ENCODE measurements around the gene P3H1.
"Not testable (repeated sequence)": the region's sequence is repeated elsewhere in the genome, so short reads cannot be mapped to it uniquely, and the experiment has no call there.

Gene P3H1, protein sequence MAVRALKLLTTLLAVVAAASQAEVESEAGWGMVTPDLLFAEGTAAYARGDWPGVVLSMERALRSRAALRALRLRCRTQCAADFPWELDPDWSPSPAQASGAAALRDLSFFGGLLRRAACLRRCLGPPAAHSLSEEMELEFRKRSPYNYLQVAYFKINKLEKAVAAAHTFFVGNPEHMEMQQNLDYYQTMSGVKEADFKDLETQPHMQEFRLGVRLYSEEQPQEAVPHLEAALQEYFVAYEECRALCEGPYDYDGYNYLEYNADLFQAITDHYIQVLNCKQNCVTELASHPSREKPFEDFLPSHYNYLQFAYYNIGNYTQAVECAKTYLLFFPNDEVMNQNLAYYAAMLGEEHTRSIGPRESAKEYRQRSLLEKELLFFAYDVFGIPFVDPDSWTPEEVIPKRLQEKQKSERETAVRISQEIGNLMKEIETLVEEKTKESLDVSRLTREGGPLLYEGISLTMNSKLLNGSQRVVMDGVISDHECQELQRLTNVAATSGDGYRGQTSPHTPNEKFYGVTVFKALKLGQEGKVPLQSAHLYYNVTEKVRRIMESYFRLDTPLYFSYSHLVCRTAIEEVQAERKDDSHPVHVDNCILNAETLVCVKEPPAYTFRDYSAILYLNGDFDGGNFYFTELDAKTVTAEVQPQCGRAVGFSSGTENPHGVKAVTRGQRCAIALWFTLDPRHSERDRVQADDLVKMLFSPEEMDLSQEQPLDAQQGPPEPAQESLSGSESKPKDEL

DNA sequence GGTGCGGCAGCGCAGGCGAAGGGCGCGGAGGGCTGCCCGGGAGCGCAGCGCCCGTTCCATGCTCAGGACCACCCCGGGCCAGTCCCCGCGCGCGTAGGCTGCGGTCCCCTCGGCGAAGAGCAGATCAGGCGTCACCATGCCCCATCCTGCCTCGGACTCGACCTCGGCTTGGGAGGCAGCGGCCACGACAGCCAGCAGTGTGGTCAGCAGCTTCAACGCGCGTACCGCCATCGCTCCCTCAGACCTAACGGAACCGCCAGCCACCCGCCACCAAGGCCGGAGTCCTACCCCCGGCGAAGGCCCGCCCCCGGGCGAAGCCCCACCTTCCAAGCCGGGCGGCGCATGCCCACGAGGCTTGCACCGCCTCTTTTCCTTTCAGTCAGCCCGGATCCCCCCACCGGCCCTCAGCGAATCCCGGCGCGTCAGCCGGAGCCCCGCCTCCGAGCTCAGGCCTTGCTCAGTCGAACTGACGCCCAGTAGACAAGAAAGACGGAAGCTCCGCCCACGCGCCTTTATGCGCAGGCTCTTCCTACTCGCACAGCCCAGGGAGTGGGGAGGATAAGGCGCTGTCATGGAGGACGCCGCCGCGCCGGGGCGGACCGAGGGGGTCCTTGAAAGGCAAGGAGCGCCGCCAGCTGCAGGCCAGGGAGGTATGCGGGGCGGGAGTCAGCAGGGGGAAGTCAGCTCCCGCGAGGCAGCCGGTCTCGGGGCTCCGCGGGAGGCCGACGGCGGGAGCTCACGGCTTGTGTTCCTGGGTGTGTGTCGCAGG is at the start of gene P3H1, which contains the start of gene C1orf50:
Gene P3H1 (minus strand): TSS at position 288 of the 769 bp plus-strand sequence. CDS start 57 bp downstream, at position 231.
Gene C1orf50 (plus strand): TSS at position 509 of the 769 bp plus-strand sequence. CDS start 63 bp downstream, at position 572.
- H3K27ac Mint-ChIP-seq, result peak within 1 kb of the TSS; percentile 91
- H3K27me3 Mint-ChIP-seq, result no peaks in the 10 kb centered on the region
- peaks cover 34% of the 10 kb centered on the region for H3K4me1 Mint-ChIP-seq
- H3K4me3 Mint-ChIP-seq, result peak within 1 kb of the TSS; percentile 97
- H3K9me3 Mint-ChIP-seq, result no peaks in the 10 kb centered on the region
- H3K36me3 Mint-ChIP-seq, result peaks cover 8% of the 10 kb centered on the region

DNA sequence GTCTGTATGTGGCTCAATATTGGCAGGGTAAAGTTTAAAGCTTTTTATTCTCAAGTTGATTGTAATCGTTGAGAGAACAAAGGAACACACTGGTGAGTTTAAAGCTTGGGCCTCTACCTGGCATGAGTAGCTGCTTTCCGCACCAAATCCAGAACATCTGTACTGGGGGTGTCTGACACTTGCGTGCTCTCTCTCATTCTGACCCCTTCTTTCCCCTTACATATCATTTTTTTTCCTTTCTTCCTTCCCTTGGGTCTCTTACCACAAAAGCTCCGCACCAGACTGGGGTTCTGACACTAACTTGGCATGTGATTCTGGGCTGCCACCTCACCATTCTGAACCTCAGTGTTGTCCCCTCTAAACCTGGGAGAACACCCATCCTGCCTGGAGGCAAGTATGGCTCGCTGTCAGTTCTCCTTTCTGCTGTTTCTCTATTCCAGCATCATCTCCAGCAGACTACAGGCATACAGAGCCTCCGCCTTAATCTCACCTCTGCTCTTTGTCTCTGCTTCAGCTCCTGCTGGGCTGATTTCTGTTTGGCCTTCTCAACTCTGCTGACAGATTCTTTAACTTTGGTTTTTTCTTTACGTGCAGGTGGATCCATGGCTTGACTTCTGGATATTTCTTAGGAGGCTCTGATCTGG is 49.2 kb upstream of the P3H1 start:
- H3K9me3 Mint-ChIP-seq, result no peaks in the 10 kb centered on the region
- peak overlapping the region; percentile 82 for H3K4me3 Mint-ChIP-seq
- H3K27ac Mint-ChIP-seq, result peak overlapping the region; percentile 79
- peaks cover 3% of the 10 kb centered on the region for H3K36me3 Mint-ChIP-seq
- H3K27me3 Mint-ChIP-seq, result no peaks in the 10 kb centered on the region
- H3K4me1 Mint-ChIP-seq, result peaks cover 25% of the 10 kb centered on the region

GRCh38 chr1:42814815-42815214 is 48.0 kb upstream of the P3H1 start:
- H3K9me3 Mint-ChIP-seq, H3K36me3 Mint-ChIP-seq, H3K27me3 Mint-ChIP-seq, H3K4me3 Mint-ChIP-seq: not testable (repeated sequence)
- Mint-ChIP-seq H3K4me1 (peaks cover 25% of the 10 kb centered on the region), H3K27ac (peak overlapping the region; percentile 70)

DNA sequence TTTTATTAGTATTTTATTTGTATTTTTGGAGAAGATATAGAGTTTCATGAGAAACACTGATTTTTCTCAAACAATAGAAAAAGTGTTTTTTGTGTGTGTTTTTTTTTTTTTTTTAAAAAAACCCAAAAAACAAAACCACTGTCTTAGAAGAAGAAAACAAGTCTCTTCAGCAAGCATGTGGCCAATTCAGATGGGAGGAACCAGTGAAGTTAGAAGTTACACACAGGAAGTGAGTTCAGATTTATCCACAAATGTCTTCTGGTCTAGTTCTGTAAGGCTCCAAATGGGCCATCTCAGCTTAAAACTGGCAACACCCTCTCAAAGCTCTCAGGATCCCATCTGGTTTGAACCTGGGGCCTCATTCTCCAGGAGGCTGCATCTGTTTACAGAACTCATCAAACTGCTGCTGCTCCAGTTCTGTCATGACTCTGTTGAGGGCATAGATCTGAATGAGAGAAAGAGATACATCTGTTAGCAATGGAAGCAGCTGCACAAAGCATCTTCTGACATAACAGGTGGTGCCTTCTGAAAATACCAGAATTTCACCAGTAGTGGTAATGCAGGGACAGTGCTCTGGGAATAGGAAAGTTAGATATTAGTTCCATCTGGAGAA is 40.3 kb upstream of the P3H1 start:
- H3K4me1 Mint-ChIP-seq, result peaks cover 8% of the 10 kb centered on the region
- no peaks in the 10 kb centered on the region for H3K9me3 Mint-ChIP-seq
- peaks cover 9% of the 10 kb centered on the region for H3K36me3 Mint-ChIP-seq
- H3K27me3 Mint-ChIP-seq, result no peaks in the 10 kb centered on the region
- no peak overlapping the region for H3K27ac Mint-ChIP-seq
- H3K4me3 Mint-ChIP-seq, result no peak overlapping the region

- no peaks in the 10 kb centered on the region for H3K9me3 Mint-ChIP-seq
- H3K36me3 Mint-ChIP-seq, result peaks cover 9% of the 10 kb centered on the region
- no peaks in the 10 kb centered on the region for H3K27me3 Mint-ChIP-seq
- H3K27ac Mint-ChIP-seq, result no peak overlapping the region
- no peak overlapping the region for H3K4me3 Mint-ChIP-seq
- H3K4me1 Mint-ChIP-seq, result peaks cover 8% of the 10 kb centered on the region
Observed at GRCh38 chr1:42806593-42806992, 39.8 kb upstream of the P3H1 start.

DNA sequence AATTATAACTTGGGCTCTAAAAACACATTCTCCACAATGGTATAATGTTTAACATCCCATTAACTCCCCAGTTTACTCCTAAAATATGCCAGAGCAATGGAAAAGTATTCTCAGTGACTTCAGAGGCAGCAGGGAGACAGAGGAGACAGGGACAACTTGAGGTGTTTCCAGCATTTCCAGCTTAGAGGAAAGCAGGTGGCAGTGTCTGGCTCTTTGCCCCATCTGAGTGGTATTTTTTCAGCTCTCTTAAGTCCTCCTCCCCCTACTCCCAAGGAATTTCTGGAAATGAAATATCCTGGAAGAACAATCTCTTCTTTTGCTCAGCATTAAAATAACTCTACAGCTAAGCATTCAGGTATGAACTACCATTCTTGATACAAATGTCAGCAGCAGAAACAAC is 39.3 kb upstream of the P3H1 start:
- H3K27me3 Mint-ChIP-seq, result no peaks in the 10 kb centered on the region
- no peak overlapping the region for H3K27ac Mint-ChIP-seq
- peaks cover 7% of the 10 kb centered on the region for H3K36me3 Mint-ChIP-seq
- no peaks in the 10 kb centered on the region for H3K9me3 Mint-ChIP-seq
- no peak overlapping the region for H3K4me3 Mint-ChIP-seq
- peaks cover 8% of the 10 kb centered on the region for H3K4me1 Mint-ChIP-seq

DNA sequence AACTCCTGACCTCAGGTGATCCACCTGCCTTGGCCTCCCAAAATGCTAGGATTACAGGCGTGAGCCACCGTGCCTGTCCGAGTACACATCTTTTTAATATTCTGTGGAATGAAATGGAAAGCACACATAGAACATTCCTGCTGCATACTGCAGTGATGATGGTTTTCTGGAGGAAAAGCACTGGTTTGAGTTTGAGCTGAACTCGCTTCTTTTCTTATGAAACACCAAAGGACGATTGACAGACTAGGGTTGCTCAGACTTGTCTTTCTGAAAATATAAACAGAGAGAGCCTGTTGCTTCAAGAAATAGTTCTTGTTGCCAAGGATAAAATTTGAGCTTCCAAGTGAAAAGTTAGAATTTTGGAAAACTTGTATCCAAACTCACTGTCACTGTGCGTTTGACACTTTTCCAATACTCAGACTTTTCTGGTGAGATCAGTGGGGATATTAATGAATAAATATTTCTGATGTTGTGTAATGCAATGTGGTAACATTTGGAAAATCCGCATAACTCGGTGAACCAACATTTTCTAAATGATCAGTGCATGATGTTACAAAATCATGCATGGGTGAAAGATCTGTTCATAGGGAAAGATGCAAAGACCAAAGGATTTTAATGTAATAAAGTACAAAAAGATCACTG is 35.1 kb upstream of the P3H1 start:
- Mint-ChIP-seq H3K9me3 (no peaks in the 10 kb centered on the region), H3K4me1 (no peaks in the 10 kb centered on the region), H3K4me3 (no peak overlapping the region), H3K36me3 (peaks cover 7% of the 10 kb centered on the region), H3K27me3 (no peaks in the 10 kb centered on the region), H3K27ac (no peak overlapping the region)

- Mint-ChIP-seq H3K4me3 (no peak overlapping the region), H3K4me1 (no peaks in the 10 kb centered on the region), H3K9me3 (no peaks in the 10 kb centered on the region), H3K27ac (no peak overlapping the region), H3K27me3 (no peaks in the 10 kb centered on the region), H3K36me3 (no peaks in the 10 kb centered on the region)
Observed at GRCh38 chr1:42797979-42798378, 31.2 kb upstream of the P3H1 start.

GRCh38 chr1:42797414-42797813 is 30.6 kb upstream of the P3H1 start:
- Mint-ChIP-seq H3K27ac (no peak overlapping the region), H3K9me3 (no peaks in the 10 kb centered on the region), H3K4me1 (no peaks in the 10 kb centered on the region), H3K36me3 (no peaks in the 10 kb centered on the region), H3K27me3 (no peaks in the 10 kb centered on the region), H3K4me3 (no peak overlapping the region)

DNA sequence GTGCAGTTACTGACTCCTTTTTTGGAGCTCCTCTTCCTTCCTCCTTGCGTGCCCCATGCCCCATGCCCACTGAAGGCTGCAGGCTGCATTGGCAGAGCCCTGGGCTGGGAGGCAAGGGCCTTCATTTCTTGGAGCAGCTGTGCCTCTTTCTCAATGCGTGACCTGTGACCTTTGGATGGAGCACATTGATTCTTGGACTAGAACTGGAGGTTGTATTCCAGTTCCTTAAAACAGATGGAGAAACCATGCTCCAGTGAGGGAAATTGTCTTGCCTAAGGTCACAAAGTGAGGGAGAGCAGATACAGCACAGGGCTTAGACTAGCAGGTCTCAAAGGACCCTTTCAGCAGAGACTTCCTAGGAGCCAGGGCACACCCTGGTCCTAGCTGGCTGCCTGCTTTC is 27.0 kb upstream of the P3H1 start:
- H3K27me3 Mint-ChIP-seq, result no peaks in the 10 kb centered on the region
- H3K36me3 Mint-ChIP-seq, result no peaks in the 10 kb centered on the region
- H3K4me3 Mint-ChIP-seq, result no peak overlapping the region
- H3K27ac Mint-ChIP-seq, result no peak overlapping the region
- H3K9me3 Mint-ChIP-seq, result no peaks in the 10 kb centered on the region
- H3K4me1 Mint-ChIP-seq, result no peaks in the 10 kb centered on the region

GRCh38 chr1:42788021-42788420 is 21.2 kb upstream of the P3H1 start:
- peaks cover 15% of the 10 kb centered on the region for H3K4me1 Mint-ChIP-seq
- H3K9me3 Mint-ChIP-seq, result no peaks in the 10 kb centered on the region
- H3K27ac Mint-ChIP-seq, result no peak overlapping the region
- H3K4me3 Mint-ChIP-seq, result no peak overlapping the region
- no peaks in the 10 kb centered on the region for H3K27me3 Mint-ChIP-seq
- H3K36me3 Mint-ChIP-seq, result no peaks in the 10 kb centered on the region

DNA sequence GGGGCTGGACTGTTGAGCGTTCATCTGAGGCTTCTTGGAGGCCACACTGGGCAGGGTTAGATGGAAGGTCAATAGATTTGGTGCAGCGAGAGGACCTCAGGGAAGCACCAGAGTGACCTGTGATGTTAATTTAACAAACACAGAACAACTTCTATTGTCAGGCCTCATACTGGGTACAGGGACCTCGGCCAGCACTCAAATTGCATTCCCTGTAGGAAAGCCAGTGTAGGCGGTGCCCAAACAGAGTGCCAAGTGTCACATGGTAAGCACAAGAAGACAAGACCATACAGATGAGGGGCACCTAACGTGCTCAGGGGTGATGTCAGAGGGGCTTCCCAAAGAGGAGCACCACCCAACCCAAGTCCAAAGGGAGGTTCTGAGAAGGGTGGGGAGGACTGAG is 19.3 kb upstream of the P3H1 start:
- H3K4me3 Mint-ChIP-seq, result peak overlapping the region; percentile 78
- peaks cover 3% of the 10 kb centered on the region for H3K36me3 Mint-ChIP-seq
- peaks cover 15% of the 10 kb centered on the region for H3K4me1 Mint-ChIP-seq
- H3K9me3 Mint-ChIP-seq, result no peaks in the 10 kb centered on the region
- H3K27me3 Mint-ChIP-seq, result no peaks in the 10 kb centered on the region
- H3K27ac Mint-ChIP-seq, result no peak overlapping the region

GRCh38 chr1:42784946-42785693 is 18.3 kb upstream of the P3H1 start, which contains the start of gene TMEM269:
Gene TMEM269, plus strand, starts transcription at chr1:42784991. Its CDS starts 4,903 bp downstream, at chr1:42789894.
- Mint-ChIP-seq H3K4me3 (peak within 1 kb of the TSS; percentile 78), H3K9me3 (no peaks in the 10 kb centered on the region), H3K36me3 (peaks cover 8% of the 10 kb centered on the region), H3K27me3 (no peaks in the 10 kb centered on the region), H3K27ac (no peak within 1 kb of the TSS), H3K4me1 (peaks cover 15% of the 10 kb centered on the region)

GRCh38 chr1:42784547-42784945 is 17.7 kb upstream of the P3H1 start:
- Mint-ChIP-seq H3K27ac (no peak overlapping the region), H3K36me3 (peaks cover 8% of the 10 kb centered on the region), H3K4me1 (peaks cover 15% of the 10 kb centered on the region), H3K9me3 (no peaks in the 10 kb centered on the region), H3K27me3 (no peaks in the 10 kb centered on the region), H3K4me3 (no peak overlapping the region)

All from activated naive CD4-positive, alpha-beta T cell treated with anti-CD3 and anti-CD28 coated beads, Interleukin-2, amount 50 U/mL, for 24 hours (primary cell).